ENCODE measurements around the gene PON2. TPM values are rescaled to one million over a fixed set of nuclear protein-coding genes. Genes with fewer than 3 reads are reported as not detected.

The PON2 gene
- total and polyA plus RNA-seq, 2 of the 8 experiments (the other 6 are each of a cell fraction or from before 2014, with no cell fraction given): 20.6 to 31.0 TPM

DNA sequence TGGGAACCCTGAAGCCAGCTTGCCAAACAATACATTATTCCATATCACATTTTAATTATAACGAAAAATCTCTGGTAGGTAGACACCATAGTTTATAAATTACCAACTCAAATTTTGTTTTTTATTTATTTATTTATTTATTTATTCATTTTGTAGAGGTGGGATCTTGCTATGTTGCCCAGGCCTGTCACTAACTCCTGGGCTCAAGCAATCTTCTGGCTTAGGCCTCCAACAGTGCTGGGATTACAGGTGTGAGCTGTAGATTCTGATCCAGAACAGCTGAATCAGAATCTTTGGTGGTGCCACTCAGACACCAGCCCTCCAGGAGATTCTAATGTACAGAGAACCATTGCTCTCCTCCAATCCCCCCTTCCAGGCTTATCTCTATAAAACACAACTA lies 1.7 kb downstream of the PON2 start:
- H2AFZ ChIP-seq (ENCODE audit: low read length): no peak overlapping the region
- no peak overlapping the region for H2BK5ac ChIP-seq (ENCODE audit: low read depth, low read length)
- ChIA-PET POLR2A (ENCODE audit: partially characterized antibody) (interaction anchor here (1.1 kb wide), 1 partner anchor 32 kb away, joined by 3 read pairs; no protein-coding TSS in a partner anchor), CTCF (ENCODE audit: partially characterized antibody) (no interaction called here)
- H3K14ac ChIP-seq (ENCODE audit: insufficient read length): no peak overlapping the region
- H2BK120ac ChIP-seq (replicated peaks; ENCODE audit: low read depth, low read length): no peak overlapping the region
- no peak overlapping the region for H4K5ac ChIP-seq (ENCODE audit: insufficient read length, low read depth, low read length)
- H3K79me1 ChIP-seq (ENCODE audit: low read depth, low read length): no peaks in the 10 kb centered on the region
- peaks cover 0 to 1% (median 0%) of the 10 kb centered on the region in 4 experiments; a peak in 1 of 7 replicates for H3K27me3 ChIP-seq (replicated peaks in 1 of 4; ENCODE audit: control insufficient read depth in 3 of 4, extremely low read depth in 1 of 4, insufficient read depth in 3 of 4, low read length in 3 of 4)
- no peak overlapping the region for H4K8ac ChIP-seq (ENCODE audit: extremely low read depth, insufficient read depth, low read length)
- no peak overlapping the region for H3K4me2 ChIP-seq (ENCODE audit: insufficient read depth in 1 of 2, low read depth in 2 of 2, low read length in 2 of 2)
- H3K36me3 ChIP-seq (ENCODE audit: control insufficient read depth in 2 of 4, insufficient read depth in 4 of 4, low read length in 3 of 4): no peaks in the 10 kb centered on the region
- H3K27ac ChIP-seq (ENCODE audit: low read depth, low read length): no peak overlapping the region
- H2BK12ac ChIP-seq (ENCODE audit: low read depth, low read length): no peak overlapping the region
- no peak overlapping the region for H2AK5ac ChIP-seq (ENCODE audit: low read depth, low read length)
- no peak overlapping the region for H2BK20ac ChIP-seq (ENCODE audit: low read length)
- H4K91ac ChIP-seq (replicated peaks; ENCODE audit: insufficient read length, low read length): no peak overlapping the region
- H3K4ac ChIP-seq (replicated peaks; ENCODE audit: insufficient read length, low read depth, low read length): no peak overlapping the region
- H3K4me1 ChIP-seq (replicated peaks in 1 of 4; ENCODE audit: control insufficient read depth in 3 of 4, insufficient read depth in 4 of 4, low read length in 3 of 4): peaks cover 0 to 7% (median 4%) of the 10 kb centered on the region in 4 experiments; a peak in 6 of 7 replicates
- no peak overlapping the region for H3K56ac ChIP-seq (replicated peaks; ENCODE audit: insufficient read length, low read depth, low read length)
- H3K23ac ChIP-seq (ENCODE audit: insufficient read length): no peak overlapping the region
- WGBS, 2 experiments (ENCODE audit: extremely low coverage in 1 of 2, insufficient coverage in 1 of 2, insufficient read length in 1 of 2, insufficient replicate concordance in 2 of 2, low coverage in 1 of 2, low lambda C conversion rate in 2 of 2, missing lambda C conversion rate in 1 of 2): 83% methylated on average over 1 of the region's 1 CpG; no CpG with 5 or more reads in 1 of the 2 experiments
- H3K9me3 ChIP-seq (ENCODE audit: insufficient read depth in 2 of 2, low read depth in 1 of 2, low read length in 1 of 2): peaks cover 0 to 5% of the 10 kb centered on the region in 2 experiments; a peak in 1 of 4 replicates
- no peak overlapping the region for H3K4me3 ChIP-seq (ENCODE audit: extremely low read depth in 1 of 4, insufficient read depth in 2 of 4, low read depth in 3 of 4, low read length in 4 of 4)
- H2BK15ac ChIP-seq (ENCODE audit: low read length): no peak overlapping the region
- no peaks in the 10 kb centered on the region for H4K20me1 ChIP-seq (replicated peaks in 1 of 2; ENCODE audit: control insufficient read depth in 1 of 2, insufficient read depth in 2 of 2, low read length in 2 of 2)
- FAIRE-seq: no peak
- DNase-seq (ENCODE audit: low read depth in 1 of 2, low spot score in 2 of 2): no peak
- H3K79me2 ChIP-seq (ENCODE audit: control insufficient read depth in 1 of 2, insufficient read depth in 2 of 2, low read length in 2 of 2): peaks cover 0 to 9% of the 10 kb centered on the region in 2 experiments; a peak in 1 of 4 replicates
- no peak overlapping the region for H3K18ac ChIP-seq (ENCODE audit: extremely low read depth, low read length)
- H3K9ac ChIP-seq (replicated peaks in 1 of 4; ENCODE audit: extremely low read depth in 1 of 4, low read depth in 3 of 4, low read length in 3 of 4): no peak overlapping the region
- H3K23me2 ChIP-seq (ENCODE audit: low read depth, low read length): no peaks in the 10 kb centered on the region; the same call in 1 of the 2 replicates
- TF ChIP-seq KDM1A (IDR thresholded peaks at IDR 0.05; ENCODE audit: borderline replicate concordance, low read length) (no peak), TAF7 (optimal IDR thresholded peaks at IDR 0.05; ENCODE audit: borderline replicate concordance, low read depth, low read length) (no peak), NANOG (IDR thresholded peaks at IDR 0.05; ENCODE audit: insufficient read depth, low read depth, low read length, poor library complexity, severe bottlenecking) (no peak), EZH2 (IDR thresholded peaks at IDR 0.05; ENCODE audit: low read depth, low read length, severe bottlenecking) (no peak), CHD1 (IDR thresholded peaks at IDR 0.05; ENCODE audit: low read depth, low read length) (no peak), TCF12 (IDR thresholded peaks at IDR 0.05; ENCODE audit: low read depth, low read length) (no peak), MAFK (IDR thresholded peaks at IDR 0.05; ENCODE audit: low read depth, low read length) (no peak), ASH2L (IDR thresholded peaks at IDR 0.05; ENCODE audit: low read length) (no peak), BACH1 (IDR thresholded peaks at IDR 0.05; ENCODE audit: low read length) (no peak), RXRA (IDR thresholded peaks at IDR 0.05; ENCODE audit: insufficient read depth, low read depth, low read length) (no peak), BCL11A (IDR thresholded peaks at IDR 0.05; ENCODE audit: low read depth in 2 of 2, low read length in 2 of 2) (no peak), PHF8 (conservative IDR thresholded peaks at IDR 0.05; ENCODE audit: low read depth, low read length) (no peak), CBX5 (IDR thresholded peaks at IDR 0.05; ENCODE audit: low read depth, low read length) (no peak), EGR1 (IDR thresholded peaks at IDR 0.05; ENCODE audit: borderline replicate concordance, low read depth, low read length) (no peak)
